PC-3 (cell line): ENCODE data around the gene SCN9A. TPM values are rescaled to one million over a fixed set of nuclear protein-coding genes. Genes with fewer than 3 reads are reported as not detected.
A peak's percentile ranks its signal among the peaks of the same experiment; 100 is the strongest.

Experiments
- ATAC-seq: fragments of 200-7000 bp; cut with Tn5 transposase; 2 replicates; pipeline ENCODE4 v1.9.1; 2020; ENCODE audit warnings: mild to moderate bottlenecking, moderate library complexity
- BruUV-seq: library from RNA; stranded (reverse); fragments of 400-500 nt; replicated peaks from 2 replicates; lab custom pipeline; 2021; lab: Mats Ljungman, UMichigan
- CTCF ChIA-PET: fragments of 300-600 bp; sonication (Branson Sonifier 250); formaldehyde crosslinking; loops from one replicate; lab custom pipeline; 2022; ENCODE audit warnings: antibody characterized with exemption; lab: Charles Lee
- POLR2A ChIA-PET: fragments of 300-600 bp; sonication (Branson Sonifier 250); formaldehyde crosslinking; loops from one replicate; lab custom pipeline; 2022; ENCODE audit warnings: antibody characterized with exemption; ENCODE audit not compliant: unreplicated experiment; lab: Charles Lee
- DNase-seq: peaks from one replicate; pipeline ENCODE4 v3.0.0-alpha.2; 2015
- H2AFZ ChIP-seq: fragments of 300-600 bp; sonication (generic); 2 replicates; pipeline ENCODE4 v1.6.0; 2016; ENCODE audit warnings: antibody characterized with exemption, low read length
- H3F3A ChIP-seq: fragments of 300-600 bp; sonication (generic); one replicate; pipeline ENCODE4 v1.6.0; 2017; ENCODE audit warnings: antibody characterized with exemption, low read length, control low read depth, mild to moderate bottlenecking; ENCODE audit not compliant: unreplicated experiment
- H3K27ac ChIP-seq: fragments of 300-600 bp; sonication (generic); 2 replicates; pipeline ENCODE4 v1.5.1; 2016; ENCODE audit warnings: mild to moderate bottlenecking, low read length
- H3K27me3 ChIP-seq: fragments of 300-600 bp; sonication (generic); 2 replicates; pipeline ENCODE4 v1.6.1; 2016; ENCODE audit warnings: low read length, mixed read lengths
- H3K36me3 ChIP-seq: fragments of 300-600 bp; sonication (generic); 2 replicates; pipeline ENCODE4 v1.6.1; 2016; ENCODE audit warnings: low read depth, mixed run types, low read length, mixed read lengths
- H3K4me1 ChIP-seq: fragments of 300-600 bp; sonication (generic); 2 replicates; pipeline ENCODE4 v1.5.1; 2016; ENCODE audit warnings: low read length; ENCODE audit not compliant: insufficient read depth
- H3K4me2 ChIP-seq: fragments of 300-600 bp; sonication (generic); 2 replicates; pipeline ENCODE4 v1.6.0; 2016; ENCODE audit warnings: low read length
- H3K4me3 ChIP-seq: fragments of 300-600 bp; sonication (generic); 2 replicates; pipeline ENCODE4 v1.5.1; 2016; ENCODE audit warnings: mild to moderate bottlenecking, low read length, mixed read lengths
- H3K79me2 ChIP-seq: fragments of 300-600 bp; sonication (generic); 2 replicates; pipeline ENCODE4 v1.6.1; 2017; ENCODE audit warnings: low read length, mixed read lengths
- H3K9ac ChIP-seq: fragments of 300-600 bp; sonication (generic); 2 replicates; pipeline ENCODE4 v1.6.0; 2016; ENCODE audit warnings: mild to moderate bottlenecking, low read length
- H3K9me2 ChIP-seq: fragments of 300-600 bp; sonication (generic); replicated peaks from 2 replicates; pipeline ENCODE4 v1.6.1; 2016; ENCODE audit warnings: mixed run types, low read length, mixed read lengths
- H3K9me3 ChIP-seq: fragments of 300-600 bp; sonication (generic); 2 replicates; pipeline ENCODE4 v1.6.1; 2016; ENCODE audit warnings: low read length, mixed read lengths
- H4K20me1 ChIP-seq: fragments of 300-600 bp; sonication (generic); 2 replicates; pipeline ENCODE4 v1.6.1; 2016; ENCODE audit warnings: low read length, mixed read lengths
- CTCF ChIP-seq: fragments of 300-600 bp; sonication (generic); conservative IDR thresholded peaks from 2 replicates; pipeline ENCODE4 v1.5.1; 2017; ENCODE audit warnings: antibody characterized with exemption, low read depth, mild to moderate bottlenecking, low read length
- EZH2 ChIP-seq: fragments of 300-600 bp; sonication (generic); IDR thresholded peaks from one replicate; pipeline ENCODE4 v1.6.1; 2017; ENCODE audit warnings: antibody characterized with exemption, mild to moderate bottlenecking, low read length; ENCODE audit not compliant: unreplicated experiment
- EZH2phosphoT487 ChIP-seq: fragments of 300-600 bp; sonication (generic); IDR thresholded peaks from 2 replicates; pipeline ENCODE4 v1.6.1; 2018; ENCODE audit warnings: mild to moderate bottlenecking, antibody characterized with exemption, low read length, borderline replicate concordance
- intact Hi-C: fragments of 100-400 bp; cut with micrococcal nuclease; formaldehyde crosslinking; loops from 2 replicates; pipeline ENCODE4 v1.9.0; 2023
- total RNA-seq: library from RNA; depleted of rRNA; stranded (reverse); fragments of >200 nt; gene quantifications from 2 replicates; pipeline ENCODE4 v1.2.3, GENCODE V29; 2014

The SCN9A gene
- total RNA-seq, 1 experiment from 2014 or later, result 7.0 TPM

- no peaks in the 10 kb centered on the region for H3K4me1 ChIP-seq
- H3K9ac ChIP-seq, result no peak overlapping the region
- no peak overlapping the region for H3K4me2 ChIP-seq
- H3K4me3 ChIP-seq, result no peak overlapping the region
- 0 out of 2 replicates have a peak, but pooled peaks cover 4% of the 10 kb centered on the region for H3K27me3 ChIP-seq
- ATAC-seq (no peak), DNase-seq (no peak)
- intact Hi-C loops, result no loop called here
- H3F3A ChIP-seq, result no peaks in the 10 kb centered on the region
- H3K36me3 ChIP-seq, result no peaks in the 10 kb centered on the region
- ChIA-PET CTCF (no interaction called here), POLR2A (no interaction called here)
- no peaks in the 10 kb centered on the region for H3K9me3 ChIP-seq
- no peaks in the 10 kb centered on the region for H3K9me2 ChIP-seq
- H3K27ac ChIP-seq, result no peak overlapping the region
- no peaks in the 10 kb centered on the region for H3K79me2 ChIP-seq
- H2AFZ ChIP-seq, result no peak overlapping the region
- BruUV-seq, result no TSS peak
- no peak for TF ChIP-seq EZH2phosphoT487
- no peak for TF ChIP-seq CTCF
- H4K20me1 ChIP-seq, result no peaks in the 10 kb centered on the region
Measured at GRCh38 chr2:166167449-166167848, 208.3 kb downstream of the SCN9A start.

GRCh38 chr2:166163775-166164174, 212.0 kb downstream of the SCN9A start:
- no TSS peak for BruUV-seq
- Histone ChIP-seq H3K4me2 (no peak overlapping the region), H3K9me3 (no peaks in the 10 kb centered on the region), H3K4me3 (no peak overlapping the region), H3K36me3 (no peaks in the 10 kb centered on the region), H3K9me2 (no peaks in the 10 kb centered on the region), H3K4me1 (peaks cover 6% of the 10 kb centered on the region), H3K27me3 (0 out of 2 replicates have a peak, but pooled peaks cover 4% of the 10 kb centered on the region), H2AFZ (no peak overlapping the region), H3K79me2 (no peaks in the 10 kb centered on the region), H3F3A (no peaks in the 10 kb centered on the region), H4K20me1 (no peaks in the 10 kb centered on the region), H3K27ac (no peak overlapping the region), H3K9ac (no peak overlapping the region)
- intact Hi-C loops, result no loop called here
- DNase-seq (no peak), ATAC-seq (peak; percentile 37; the same call in 1 of the 2 replicates)
- TF ChIP-seq EZH2 (no peak), EZH2phosphoT487 (no peak), CTCF (no peak)
- CTCF ChIA-PET, result no interaction called here
- POLR2A ChIA-PET, result no interaction called here

GRCh38 chr2:166158546-166158945, 217.2 kb downstream of the SCN9A start:
- H3K4me3 ChIP-seq, result no peak overlapping the region
- ChIA-PET CTCF (interaction anchor here (0.6 kb wide), 1 partner anchor 560 kb away, joined by 6 read pairs; no protein-coding TSS in a partner anchor), POLR2A (no interaction called here)
- no peak for ATAC-seq
- no peaks in the 10 kb centered on the region for H3K9me3 ChIP-seq
- H3K9ac ChIP-seq, result no peak overlapping the region
- H3K36me3 ChIP-seq, result no peaks in the 10 kb centered on the region
- no peaks in the 10 kb centered on the region for H4K20me1 ChIP-seq
- peaks cover 10% of the 10 kb centered on the region; the same call in 1 of the 2 replicates for H3K27me3 ChIP-seq
- no peak overlapping the region for H3K4me2 ChIP-seq
- BruUV-seq, result no TSS peak
- TF ChIP-seq EZH2 (no peak), CTCF (no peak), EZH2phosphoT487 (no peak)
- H3K27ac ChIP-seq, result no peak overlapping the region
- H2AFZ ChIP-seq, result no peak overlapping the region
- no peaks in the 10 kb centered on the region for H3K9me2 ChIP-seq
- no peaks in the 10 kb centered on the region for H3F3A ChIP-seq
- H3K4me1 ChIP-seq, result peaks cover 23% of the 10 kb centered on the region
- intact Hi-C loops, result no loop called here
- H3K79me2 ChIP-seq, result no peaks in the 10 kb centered on the region
- DNase-seq, result no peak
